IMR-90 (cell line): Measurements from ENCODE around the gene CYP4Z1. TPM values are rescaled to one million over a fixed set of nuclear protein-coding genes. Genes with fewer than 3 reads are reported as not detected.

Source experiments
- ATAC-seq: fragments of 200-7000 bp; cut with Tn5 transposase; 2 replicates; pipeline ENCODE4 v1.9.1; 2020; ENCODE audit warnings: low read depth, mild to moderate bottlenecking, moderate library complexity
- BruUV-seq: library from RNA; stranded (reverse); fragments of 400-500 nt; replicated peaks from 2 replicates; lab custom pipeline; 2021; lab: Mats Ljungman, UMichigan
- CTCF ChIA-PET: fragments of 300-600 bp; formaldehyde crosslinking; extraction: SDS; loops from one replicate; lab custom pipeline; 2021; ENCODE audit warnings: antibody characterized with exemption; lab: Yijun Ruan, JAX
- POLR2A ChIA-PET: fragments of 300-600 bp; sonication (Branson Sonifier 250); formaldehyde crosslinking; loops from one replicate; lab custom pipeline; 2022; ENCODE audit warnings: antibody characterized with exemption; ENCODE audit not compliant: unreplicated experiment; lab: Charles Lee
- DNase-seq: peaks from one replicate; pipeline ENCODE4 v3.0.0; 2013
- H2AFZ ChIP-seq: replicated peaks from 2 replicates; pipeline ENCODE3; 2013; ENCODE audit warnings: low read length, mild to moderate bottlenecking; ENCODE audit not compliant: poor library complexity
- H2AK5ac ChIP-seq: 2 replicates; pipeline ENCODE4 v1.6.1; 2013; ENCODE audit warnings: low read depth, low read length, inconsistent platforms
- H2AK9ac ChIP-seq: replicated peaks from 2 replicates; pipeline ENCODE3; 2013; ENCODE audit warnings: mild to moderate bottlenecking, low read depth, low read length, moderate library complexity; ENCODE audit not compliant: poor library complexity
- H2BK120ac ChIP-seq: 2 replicates; pipeline ENCODE4 v1.6.1; 2013; ENCODE audit warnings: low read depth, low read length, inconsistent platforms
- H2BK15ac ChIP-seq: 3 replicates; pipeline ENCODE4 v1.6.1; 2013; ENCODE audit warnings: low read depth, low read length, inconsistent platforms
- H2BK20ac ChIP-seq: 2 replicates; pipeline ENCODE4 v1.6.1; 2013; ENCODE audit warnings: low read depth, mild to moderate bottlenecking, inconsistent platforms, low read length, moderate library complexity
- H2BK5ac ChIP-seq: 2 replicates; pipeline ENCODE4 v1.6.1; 2013; ENCODE audit warnings: mild to moderate bottlenecking, low read depth, low read length, inconsistent platforms; ENCODE audit not compliant: poor library complexity, severe bottlenecking
- H3K14ac ChIP-seq: replicated peaks from 2 replicates; pipeline ENCODE4 v1.6.1; 2013; ENCODE audit warnings: low read depth, low read length, inconsistent platforms
- H3K18ac ChIP-seq: 2 replicates; pipeline ENCODE4 v1.6.1; 2013; ENCODE audit warnings: low read depth, low read length, control low read depth
- H3K23ac ChIP-seq: 2 replicates; pipeline ENCODE4 v1.6.1; 2013; ENCODE audit warnings: low read depth, low read length, inconsistent platforms
- H3K27ac ChIP-seq: 2 replicates; pipeline ENCODE4 v1.5.1; 2013; ENCODE audit warnings: mild to moderate bottlenecking, control low read depth, low read length; ENCODE audit not compliant: insufficient read depth
- H3K27me3 ChIP-seq: 2 replicates; pipeline ENCODE4 v1.6.1; 2013; ENCODE audit warnings: low read length; ENCODE audit not compliant: control insufficient read depth, insufficient read depth
- H3K36me3 ChIP-seq: 2 replicates; pipeline ENCODE4 v1.6.1; 2013; ENCODE audit warnings: low read length, mixed read lengths; ENCODE audit not compliant: control insufficient read depth, insufficient read depth
- H3K4ac ChIP-seq: 2 replicates; pipeline ENCODE4 v1.6.1; 2013; ENCODE audit warnings: low read depth, low read length, inconsistent platforms
- H3K4me1 ChIP-seq: 2 replicates; pipeline ENCODE4 v1.6.1; 2013; ENCODE audit warnings: low read length, mixed read lengths; ENCODE audit not compliant: control insufficient read depth, insufficient read depth
- H3K4me2 ChIP-seq: 2 replicates; pipeline ENCODE4 v1.6.1; 2013; ENCODE audit warnings: low read depth, mild to moderate bottlenecking, control low read depth, low read length, moderate library complexity
- H3K4me3 ChIP-seq: 2 replicates; pipeline ENCODE4 v1.5.1; 2013; ENCODE audit warnings: low read depth, mild to moderate bottlenecking, control low read depth, low read length, moderate library complexity; ENCODE audit not compliant: insufficient read depth
- H3K56ac ChIP-seq: 2 replicates; pipeline ENCODE4 v1.6.1; 2013; ENCODE audit warnings: low read length, inconsistent platforms; ENCODE audit not compliant: insufficient read depth; ENCODE audit errors: extremely low read depth
- H3K79me1 ChIP-seq, 2 experiments: 2 replicates each; pipeline ENCODE4 v1.6.1; 2013; ENCODE audit warnings: low read length in 2 of 2, inconsistent platforms in 1 of 2, low read depth in 1 of 2
- H3K9ac ChIP-seq: 2 replicates; pipeline ENCODE4 v1.6.1; 2013; ENCODE audit warnings: low read depth, low read length, control low read depth
- H3K9me1 ChIP-seq: 2 replicates; pipeline ENCODE4 v1.6.1; 2013; ENCODE audit warnings: low read length, inconsistent platforms; ENCODE audit not compliant: insufficient read depth
- H3K9me3 ChIP-seq: 2 replicates; pipeline ENCODE4 v1.6.1; 2013; ENCODE audit warnings: low read length; ENCODE audit not compliant: control insufficient read depth, insufficient read depth
- H4K20me1 ChIP-seq: 2 replicates; pipeline ENCODE4 v1.6.1; 2013; ENCODE audit warnings: low read length, inconsistent platforms; ENCODE audit not compliant: insufficient read depth
- H4K5ac ChIP-seq: 2 replicates; pipeline ENCODE4 v1.6.1; 2013; ENCODE audit warnings: mild to moderate bottlenecking, low read depth, low read length, control low read depth
- H4K8ac ChIP-seq, 2 experiments: 2 replicates each; pipeline ENCODE4 v1.6.1; 2013; ENCODE audit warnings: low read depth in 2 of 2, low read length in 2 of 2, control low read depth in 1 of 2, inconsistent platforms in 1 of 2
- H4K91ac ChIP-seq: 2 replicates; pipeline ENCODE4 v1.6.1; 2013; ENCODE audit warnings: low read depth, low read length, inconsistent platforms; ENCODE audit not compliant: insufficient read depth
- CEBPB ChIP-seq: IDR thresholded peaks from 2 replicates; pipeline ENCODE4 v1.6.1; 2012; ENCODE audit warnings: low read depth, low read length, improper control_type of control experiment
- CHD1 ChIP-seq: IDR thresholded peaks from 2 replicates; pipeline ENCODE4 v1.6.1; 2012; ENCODE audit warnings: low read depth, low read length, improper control_type of control experiment
- MAZ ChIP-seq: IDR thresholded peaks from 2 replicates; pipeline ENCODE4 v1.6.1; 2012; ENCODE audit warnings: low read depth, mild to moderate bottlenecking, low read length, improper control_type of control experiment, moderate library complexity, borderline replicate concordance
- POLR2A ChIP-seq: IDR thresholded peaks from 2 replicates; pipeline ENCODE4 v1.6.1; 2012; ENCODE audit warnings: mild to moderate bottlenecking, low read depth, low read length
- RAD21 ChIP-seq: IDR thresholded peaks from 2 replicates; pipeline ENCODE4 v1.6.1; 2012; ENCODE audit warnings: low read length, improper control_type of control experiment
- SMC3 ChIP-seq: fragments of 150-350 bp; IDR thresholded peaks from 2 replicates; pipeline ENCODE4 v1.6.1; 2016; ENCODE audit warnings: low read depth, mild to moderate bottlenecking, antibody characterized with exemption, low read length, moderate library complexity
- dilution Hi-C: fragments of 300-500 bp; cut with HindIII; formaldehyde crosslinking; loops from one replicate; pipeline ENCODE4 v1.14.3; 2018; ENCODE audit warnings: low sequenced_read_pairs; ENCODE audit not compliant: unreplicated experiment
- in situ Hi-C: fragments of 300-500 bp; cut with MboI; formaldehyde crosslinking; loops from 3 replicates; pipeline ENCODE4 v1.14.3; 2019; ENCODE audit warnings: low sequenced_read_pairs, inconsistent platforms, mixed read lengths
- intact Hi-C: fragments of 100-400 bp; cut with micrococcal nuclease; formaldehyde crosslinking; loops from 2 replicates; pipeline ENCODE4 v1.10.0; 2022
- polyA plus RNA-seq, 3 experiments: library from polyadenylated mRNA; depleted of rRNA; stranded (reverse); fragments of >200 nt; gene quantifications; 2 replicates each; pipeline ENCODE4 v1.2.3, GENCODE V29; 2012; ENCODE audit warnings: low replicate concordance in 1 of 3
- total RNA-seq: library from RNA; depleted of rRNA; stranded (reverse); fragments of >200 nt; gene quantifications from 2 replicates; pipeline ENCODE4 v1.2.3, GENCODE V29; 2012

Gene CYP4Z1
- total and polyA plus RNA-seq, 2 of the 4 experiments (the other 2 are of a cell fraction): not detected

- H4K8ac ChIP-seq: no peak overlapping the region
- H3K4ac ChIP-seq: no peak overlapping the region
- H4K91ac ChIP-seq: no peak overlapping the region
- BruUV-seq: no TSS peak
- no peaks in the 10 kb centered on the region for H4K20me1 ChIP-seq
- no peaks in the 10 kb centered on the region for H3K36me3 ChIP-seq
- H3K18ac ChIP-seq: no peak overlapping the region
- no peak overlapping the region for H2AK9ac ChIP-seq
- H3K9ac ChIP-seq: no peak overlapping the region
- no peak overlapping the region for H3K27ac ChIP-seq
- H3K56ac ChIP-seq: no peak overlapping the region
- ATAC-seq (no peak), DNase-seq (no peak)
- H3K9me1 ChIP-seq: no peaks in the 10 kb centered on the region
- no peak overlapping the region for H3K14ac ChIP-seq
- H3K9me3 ChIP-seq: no peaks in the 10 kb centered on the region
- dilution Hi-C loops: no loop called here
- H2BK20ac ChIP-seq: no peak overlapping the region
- H2AK5ac ChIP-seq: no peak overlapping the region
- H4K5ac ChIP-seq: no peak overlapping the region
- H3K79me1 ChIP-seq: no peaks in the 10 kb centered on the region
- intact Hi-C loops: no loop called here
- H3K23ac ChIP-seq: no peak overlapping the region
- no peaks in the 10 kb centered on the region for H3K4me1 ChIP-seq
- POLR2A ChIA-PET: no interaction called here
- no peak overlapping the region for H3K4me2 ChIP-seq
- no peak overlapping the region for H2BK15ac ChIP-seq
- in situ Hi-C loops: no loop called here
- no peak overlapping the region for H2BK5ac ChIP-seq
- CTCF ChIA-PET: no interaction called here
- H2AFZ ChIP-seq: no peak overlapping the region
- no peaks in the 10 kb centered on the region for H3K27me3 ChIP-seq
- H2BK120ac ChIP-seq: no peak overlapping the region
- TF ChIP-seq MAZ (no peak), CHD1 (no peak), SMC3 (no peak), POLR2A (no peak), CEBPB (no peak), RAD21 (no peak)
- H3K4me3 ChIP-seq: no peak overlapping the region
These were observed 93.7 kb downstream of the CYP4Z1 start for GRCh38 chr1:47160716-47161115.
